Right ventricle myocardium superior (tissue), 1 donor: ENCODE data around the gene SYN1. TPM values are rescaled to one million over a fixed set of nuclear protein-coding genes. Genes with fewer than 3 reads are reported as not detected.
A peak's percentile ranks its signal among the peaks of the same experiment; 100 is the strongest.
"Not testable (repeated sequence)": the region's sequence is repeated elsewhere in the genome, so short reads cannot be mapped to it uniquely, and the experiment has no call there.

ENCODE experiments used
- ATAC-seq: fragments of 200-7000 bp; cut with Tn5 transposase; one replicate; pipeline ENCODE4 v1.9.1; 2020; ENCODE audit warnings: mild to moderate bottlenecking; ENCODE audit not compliant: poor library complexity
- DNase-seq: peaks from one replicate; pipeline ENCODE4 v3.0.0-alpha.2; 2020
- intact Hi-C: fragments of 100-400 bp; cut with DNase I; formaldehyde crosslinking; loops from one replicate; pipeline ENCODE4 v1.11.2; 2022
- long read RNA-seq: library from polyadenylated mRNA; unstranded; transcript quantifications from one replicate; pipeline ENCODE4 v2.0.0, GENCODE V29; 2021
- total RNA-seq: library from RNA; stranded (reverse); fragmentation: NEBNext Ultra II Directional; extraction: Animal tissue kit (Norgen Biotek cat#: 25700); gene quantifications from one replicate; pipeline ENCODE4 v1.2.1, GENCODE V29; 2021
- donor health status: DM: no; HTN: yes; CAD: no; lungs with severe emphysema.

The SYN1 gene
- 10.9 TPM for total RNA-seq
- long read RNA-seq, partial matches to known transcripts: 21 of 21 reads
- long read RNA-seq, other reads (novel, unspliced or antisense): 0 of 21 reads

DNA sequence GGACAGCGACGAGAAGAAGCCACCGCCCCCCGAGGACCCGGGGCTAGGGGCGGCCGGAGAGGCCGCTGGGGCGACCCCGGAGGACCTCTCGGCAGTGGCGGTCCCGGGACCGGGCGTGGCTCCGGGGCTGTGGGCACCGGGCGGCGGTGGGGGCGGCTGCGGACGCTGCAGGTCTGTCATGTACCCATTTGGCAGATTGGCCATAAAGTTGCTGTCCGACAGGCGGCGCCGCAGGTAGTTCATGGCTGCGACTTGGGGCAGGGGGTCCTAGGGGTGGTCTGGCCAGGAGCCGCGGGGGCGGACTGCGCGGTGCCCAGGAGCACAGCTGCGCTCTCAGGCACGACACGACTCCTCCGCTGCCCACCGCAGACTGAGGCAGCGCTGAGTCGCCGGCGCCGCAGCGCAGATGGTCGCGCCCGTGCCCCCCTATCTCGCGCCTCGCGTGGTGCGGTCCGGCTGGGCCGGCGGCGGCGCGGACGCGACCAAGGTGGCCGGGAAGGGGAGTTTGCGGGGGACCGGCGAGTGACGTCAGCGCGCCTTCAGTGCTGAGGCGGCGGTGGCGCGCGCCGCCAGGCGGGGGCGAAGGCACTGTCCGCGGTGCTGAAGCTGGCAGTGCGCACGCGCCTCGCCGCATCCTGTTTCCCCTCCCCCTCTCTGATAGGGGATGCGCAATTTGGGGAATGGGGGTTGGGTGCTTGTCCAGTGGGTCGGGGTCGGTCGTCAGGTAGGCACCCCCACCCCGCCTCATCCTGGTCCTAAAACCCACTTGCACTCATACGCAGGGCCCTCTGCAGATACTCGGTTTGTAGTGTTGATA lies at the start of gene SYN1:
SYN1 (minus strand) TSS at position 372 of the 817 bp plus-strand sequence; CDS start at position 243, 129 bp downstream.
- intact Hi-C loops: no loop called here
- ATAC-seq (peak; percentile 96), DNase-seq (peak; percentile 88)

- DNase-seq, intact Hi-C loops, ATAC-seq: not testable (repeated sequence)
Measured at GRCh38 chrX:47665797-47666196, 46.1 kb upstream of the SYN1 start.

- intact Hi-C loops: no loop called here
- no peak for DNase-seq
- no peak for ATAC-seq
Measured at GRCh38 chrX:47664737-47665136, 45.1 kb upstream of the SYN1 start.

- DNase-seq: no peak
- ATAC-seq: no peak
- intact Hi-C loops: no loop called here
Measured at GRCh38 chrX:47662144-47662657, 42.5 kb upstream of the SYN1 start.

GRCh38 chrX:47661539-47661938 lies 41.9 kb upstream of the SYN1 start:
- no peak for DNase-seq
- no peak for ATAC-seq
- intact Hi-C loops: no loop called here

DNA sequence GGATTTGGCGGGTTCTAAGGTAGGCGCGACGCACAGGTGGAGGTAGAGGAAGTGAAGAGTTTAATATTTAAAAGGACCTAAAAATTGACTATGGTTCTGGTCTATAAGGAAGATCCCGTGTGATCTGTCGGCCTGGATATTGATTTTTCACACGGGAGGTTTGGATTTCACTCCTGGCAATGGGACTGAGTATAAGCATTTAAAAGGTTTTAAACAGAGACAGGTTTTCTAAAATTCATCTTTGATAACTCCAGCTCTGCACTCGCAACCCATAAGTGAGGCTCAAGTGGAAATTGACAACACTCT lies 39.7 kb upstream of the SYN1 start:
- DNase-seq (no peak), ATAC-seq (no peak)
- intact Hi-C loops: loop anchor here (10.0 kb wide), 1 partner anchor 365 kb away; no protein-coding TSS in a partner anchor

- intact Hi-C loops: loop anchor here (10.0 kb wide), 1 partner anchor 366 kb away; no protein-coding TSS in a partner anchor
- peak; percentile 97 for ATAC-seq
- DNase-seq: peak; percentile 94
Measured at GRCh38 chrX:47658684-47659420, 39.2 kb upstream of the SYN1 start, which contains the start of gene UXT. Gene UXT, minus strand, starts transcription at chrX:47659180. Its CDS starts 253 bp downstream, at chrX:47658927.

DNA sequence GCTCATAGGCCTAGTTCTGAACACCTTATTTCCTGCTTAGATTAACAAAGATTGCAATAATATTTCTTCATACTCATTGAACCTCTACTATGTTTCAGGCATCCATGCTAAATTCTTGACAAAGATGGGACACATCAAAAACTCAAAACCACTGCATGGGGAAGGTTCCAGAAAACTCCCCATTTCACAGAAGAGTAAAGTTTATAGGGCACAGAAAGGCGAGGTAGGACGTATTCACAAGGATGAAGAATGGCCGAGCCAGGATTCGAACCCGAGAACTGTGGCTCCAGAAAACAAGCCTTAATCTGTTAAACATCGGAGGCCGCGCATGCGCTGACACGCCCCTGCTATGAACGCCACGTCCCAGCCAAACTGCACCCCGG lies 38.6 kb upstream of the SYN1 start:
- DNase-seq: no peak
- no peak for ATAC-seq
- intact Hi-C loops: loop anchor here (10.0 kb wide), 1 partner anchor 367 kb away; no protein-coding TSS in a partner anchor

DNA sequence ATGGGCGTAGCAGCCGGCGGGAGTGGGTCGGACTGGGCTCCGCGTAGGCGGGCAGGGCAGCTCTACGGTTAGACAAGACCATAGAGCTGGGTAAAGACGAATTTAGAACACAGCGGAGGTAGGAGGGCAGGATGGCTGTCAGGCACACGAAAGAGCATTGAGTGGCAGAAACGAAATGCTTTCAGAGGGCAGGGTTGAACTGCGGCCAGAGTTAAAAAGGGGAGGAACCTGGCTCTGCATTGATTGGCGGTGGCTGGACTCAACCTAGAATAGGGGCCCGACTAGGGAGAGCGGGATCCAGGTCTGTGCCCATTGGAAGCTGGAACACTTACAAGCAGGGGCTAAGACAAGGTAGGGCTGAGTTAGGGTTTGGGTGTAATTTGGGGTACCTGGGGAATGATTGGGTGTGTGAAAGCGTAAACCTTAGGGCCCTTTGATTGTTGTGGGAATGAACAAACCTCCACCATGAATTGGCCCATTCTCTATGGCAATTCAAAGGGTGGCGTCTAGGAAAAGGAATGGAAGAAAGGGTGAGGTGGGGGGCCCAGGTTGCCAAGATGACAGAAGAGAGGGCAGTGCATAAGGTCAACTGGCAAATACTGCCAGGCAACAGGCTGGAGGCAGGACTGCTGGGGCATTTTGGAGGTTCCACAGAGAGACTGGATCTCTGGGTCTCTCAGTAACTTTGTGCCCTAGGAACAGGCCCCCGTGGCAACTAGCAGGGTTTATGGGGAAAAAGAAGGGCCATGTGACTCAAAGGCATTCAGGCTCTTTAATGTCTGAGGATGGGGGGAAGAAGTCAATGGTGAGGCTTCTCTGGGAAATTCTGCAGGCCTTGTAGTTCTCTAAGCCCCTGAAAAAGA lies 31.6 kb upstream of the SYN1 start:
- ATAC-seq: peak; percentile 41
- no peak for DNase-seq
- intact Hi-C loops: loop anchor here (10.0 kb wide), 1 partner anchor 374 kb away; no protein-coding TSS in a partner anchor

DNA sequence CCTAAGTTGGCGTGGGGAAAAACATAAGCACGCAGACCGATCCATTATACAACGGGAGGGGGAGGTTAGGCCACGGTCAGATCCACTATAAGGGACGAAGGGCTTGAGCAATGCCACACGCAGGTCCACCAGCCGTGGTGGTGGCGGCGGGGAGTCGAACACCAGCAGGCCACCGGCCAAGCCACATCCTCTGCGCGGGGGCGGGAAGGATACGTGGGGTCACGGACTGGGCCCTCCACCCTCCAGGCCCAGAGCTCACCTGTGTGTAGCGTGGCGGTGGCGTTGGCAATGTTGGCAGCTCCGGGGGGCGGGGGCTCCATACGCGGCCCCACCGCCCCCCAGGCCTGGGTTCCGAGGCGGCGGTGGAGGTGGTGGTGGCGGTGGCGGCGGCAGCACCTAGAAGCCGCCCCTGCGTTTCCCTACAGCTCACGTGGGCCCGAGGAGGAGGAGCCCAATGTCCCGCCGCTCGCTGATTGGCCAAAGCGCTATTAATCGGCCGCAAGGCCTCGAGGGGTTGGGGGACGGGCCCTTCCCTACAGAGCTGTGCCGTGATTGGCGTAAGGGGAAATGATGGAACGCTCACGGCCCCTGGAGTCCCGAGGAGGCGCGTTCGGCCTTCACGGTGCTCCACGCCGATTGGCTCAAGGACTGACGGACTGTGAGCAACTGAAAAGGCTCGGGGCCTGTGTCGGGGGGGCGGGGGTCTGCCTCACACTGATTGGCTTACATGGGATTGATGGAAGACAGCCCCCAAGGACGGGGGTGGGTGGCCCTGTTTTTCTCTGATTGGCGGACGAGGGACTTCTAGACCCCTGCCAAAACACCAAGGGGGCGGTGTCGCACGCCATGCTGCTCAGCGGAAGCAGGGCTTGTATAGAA lies 30.7 kb upstream of the SYN1 start, which contains the start of gene ELK1:
ELK1 (minus strand) TSS at position 400 of the 879 bp plus-strand sequence. CDS start 9,122 bp downstream, outside the sequence.
- peak; percentile 95 for ATAC-seq
- peak; percentile 96 for DNase-seq
- intact Hi-C loops: loop anchor here (10.0 kb wide), 1 partner anchor 374 kb away; no protein-coding TSS in a partner anchor

GRCh38 chrX:47649781-47650163 lies 30.1 kb upstream of the SYN1 start:
- ATAC-seq: no peak
- intact Hi-C loops: loop anchor here (10.0 kb wide), 1 partner anchor 375 kb away; no protein-coding TSS in a partner anchor
- no peak for DNase-seq

GRCh38 chrX:47649271-47649670 lies 29.6 kb upstream of the SYN1 start:
- intact Hi-C loops: no loop called here
- no peak for ATAC-seq
- DNase-seq: no peak

DNA sequence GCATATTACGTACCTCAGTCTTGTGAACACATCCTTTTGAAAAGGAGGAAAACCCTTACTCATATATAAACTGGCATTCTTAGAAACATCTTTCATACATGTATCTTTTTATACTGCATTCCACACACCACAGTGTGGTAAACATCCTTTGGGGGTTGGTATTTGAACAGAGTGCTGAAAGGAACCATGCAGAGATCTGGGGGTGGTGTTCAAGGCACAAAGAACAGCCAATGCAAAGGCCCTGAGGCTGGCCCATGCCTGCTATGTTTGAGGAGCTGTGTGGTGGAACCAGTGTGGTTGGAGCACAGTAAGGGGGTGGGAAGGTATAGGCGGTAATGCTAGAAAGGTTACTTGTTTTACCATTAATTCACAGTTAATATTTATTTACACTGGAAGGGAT lies 28.7 kb upstream of the SYN1 start:
- intact Hi-C loops: no loop called here
- ATAC-seq: no peak
- DNase-seq: no peak

GRCh38 chrX:47646636-47647035 lies 27.0 kb upstream of the SYN1 start:
- ATAC-seq (no peak), DNase-seq (no peak)
- intact Hi-C loops: no loop called here

DNA sequence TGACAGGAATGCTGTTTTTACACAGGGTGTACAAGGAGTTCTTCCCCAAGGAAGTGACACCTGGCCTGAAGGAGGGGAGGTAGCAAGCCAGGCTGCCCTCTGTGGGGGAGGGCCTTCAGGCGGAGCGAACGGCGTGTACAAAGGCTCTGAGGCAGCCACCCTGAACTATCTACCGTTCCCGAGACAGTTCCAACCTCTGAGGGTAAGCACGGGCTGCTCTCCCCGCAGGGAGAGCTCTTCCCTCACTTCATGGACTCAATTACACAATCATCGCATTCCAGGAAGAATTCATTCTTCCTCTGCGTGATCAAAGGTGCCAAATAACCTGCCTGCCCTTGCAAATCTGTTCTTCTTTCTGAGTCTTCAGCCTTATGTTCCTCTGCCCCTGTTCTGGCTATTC lies 25.9 kb upstream of the SYN1 start:
- no peak for ATAC-seq
- DNase-seq: no peak
- intact Hi-C loops: no loop called here

- DNase-seq: no peak
- ATAC-seq: peak; percentile 90
- intact Hi-C loops: loop anchor here (5.0 kb wide), 1 partner anchor 82 kb away; the partner anchor contains the start of gene ARAF
Measured at GRCh38 chrX:47644557-47645091, 25.0 kb upstream of the SYN1 start.

- intact Hi-C loops: loop anchor here (5.0 kb wide), 1 partner anchor 82 kb away; the partner anchor contains the start of gene ARAF
- DNase-seq (no peak), ATAC-seq (peak; percentile 80)
Measured at GRCh38 chrX:47643926-47644325, 24.3 kb upstream of the SYN1 start.
